MCF 10A (cell line): ENCODE results near the gene WRNIP1. TPM values are rescaled to one million over a fixed set of nuclear protein-coding genes. Genes with fewer than 3 reads are reported as not detected.

ENCODE experiments used
- BruUV-seq: library from RNA; stranded (reverse); fragments of 400-500 nt; replicated peaks from 2 replicates; lab custom pipeline; 2021; lab: Mats Ljungman, UMichigan
- CTCF ChIA-PET: fragments of 300-600 bp; sonication (Branson Sonifier 250); formaldehyde crosslinking; extraction: SDS; loops from one replicate; lab custom pipeline; 2021; ENCODE audit warnings: antibody characterized with exemption, inconsistent platforms; lab: Yijun Ruan, JAX
- POLR2A ChIA-PET: fragments of 300-600, 350-650 bp; sonication (Branson Sonifier 250); formaldehyde crosslinking; extraction: SDS; loops from one replicate; lab custom pipeline; 2020; ENCODE audit warnings: antibody characterized with exemption, inconsistent platforms; lab: Yijun Ruan, JAX
- DNase-seq: peaks from one replicate; pipeline ENCODE4 v3.0.0-alpha.2; 2018; ENCODE audit not compliant: unreplicated experiment
- H3K27ac Mint-ChIP-seq: one replicate; pipeline ENCODE4 v1.8.0; 2022; ENCODE audit warnings: mild to moderate bottlenecking, low read depth, mixed read lengths; ENCODE audit not compliant: unreplicated experiment
- H3K27me3 Mint-ChIP-seq: one replicate; pipeline ENCODE4 v1.8.0; 2022; ENCODE audit warnings: mixed read lengths; ENCODE audit not compliant: insufficient read depth, unreplicated experiment
- H3K36me3 Mint-ChIP-seq: one replicate; pipeline ENCODE4 v1.8.0; 2022; ENCODE audit warnings: mild to moderate bottlenecking, moderate library complexity, mixed read lengths; ENCODE audit not compliant: insufficient read depth, unreplicated experiment
- H3K4me1 Mint-ChIP-seq: one replicate; pipeline ENCODE4 v1.8.0; 2022; ENCODE audit warnings: mixed read lengths; ENCODE audit not compliant: insufficient read depth, unreplicated experiment
- H3K4me3 Mint-ChIP-seq: one replicate; pipeline ENCODE4 v1.8.0; 2022; ENCODE audit warnings: mild to moderate bottlenecking, moderate library complexity, mixed read lengths; ENCODE audit not compliant: unreplicated experiment
- H3K9me3 Mint-ChIP-seq: one replicate; pipeline ENCODE4 v1.8.0; 2022; ENCODE audit warnings: mixed read lengths; ENCODE audit not compliant: unreplicated experiment
- intact Hi-C: fragments of 100-400 bp; cut with micrococcal nuclease; formaldehyde crosslinking; loops from 2 replicates; pipeline ENCODE4 v1.14.1; 2022
- total RNA-seq: library from RNA; stranded (reverse); gene quantifications from 2 replicates; pipeline ENCODE4 v1.2.3, GENCODE V29; 2022
- TF ChIP-seq, protein P1 (sequence below): fragments of 200-600 bp; IDR thresholded peaks from one replicate; pipeline ENCODE4 v1.8.0; 2022; ENCODE audit warnings: antibody characterized with exemption, mild to moderate bottlenecking; ENCODE audit not compliant: unreplicated experiment

Gene WRNIP1
- total RNA-seq, 1 experiment from 2014 or later: 44.8 TPM

GRCh38 chr6:2827142-2827541 lies 61.9 kb downstream of the WRNIP1 start:
- ChIA-PET CTCF (interaction anchor here (0.7 to 1.0 kb wide), 2 partner anchors 19 to 29 kb away, joined by 3 read pairs; no protein-coding TSS in a partner anchor), POLR2A (interaction anchor here (2.1 to 4.6 kb wide), 2 partner anchors 9 to 13 kb away, joined by 8 to 22 read pairs; partner anchors contain the start of gene SERPINB1)
- no peaks in the 10 kb centered on the region for H3K27me3 Mint-ChIP-seq
- peaks cover 6% of the 10 kb centered on the region for H3K36me3 Mint-ChIP-seq
- no TSS peak for BruUV-seq
- no peak overlapping the region for H3K4me3 Mint-ChIP-seq
- DNase-seq: no peak
- intact Hi-C loops: no loop called here
- H3K4me1 Mint-ChIP-seq: peaks cover 9% of the 10 kb centered on the region
- TF ChIP-seq, protein P1, sequence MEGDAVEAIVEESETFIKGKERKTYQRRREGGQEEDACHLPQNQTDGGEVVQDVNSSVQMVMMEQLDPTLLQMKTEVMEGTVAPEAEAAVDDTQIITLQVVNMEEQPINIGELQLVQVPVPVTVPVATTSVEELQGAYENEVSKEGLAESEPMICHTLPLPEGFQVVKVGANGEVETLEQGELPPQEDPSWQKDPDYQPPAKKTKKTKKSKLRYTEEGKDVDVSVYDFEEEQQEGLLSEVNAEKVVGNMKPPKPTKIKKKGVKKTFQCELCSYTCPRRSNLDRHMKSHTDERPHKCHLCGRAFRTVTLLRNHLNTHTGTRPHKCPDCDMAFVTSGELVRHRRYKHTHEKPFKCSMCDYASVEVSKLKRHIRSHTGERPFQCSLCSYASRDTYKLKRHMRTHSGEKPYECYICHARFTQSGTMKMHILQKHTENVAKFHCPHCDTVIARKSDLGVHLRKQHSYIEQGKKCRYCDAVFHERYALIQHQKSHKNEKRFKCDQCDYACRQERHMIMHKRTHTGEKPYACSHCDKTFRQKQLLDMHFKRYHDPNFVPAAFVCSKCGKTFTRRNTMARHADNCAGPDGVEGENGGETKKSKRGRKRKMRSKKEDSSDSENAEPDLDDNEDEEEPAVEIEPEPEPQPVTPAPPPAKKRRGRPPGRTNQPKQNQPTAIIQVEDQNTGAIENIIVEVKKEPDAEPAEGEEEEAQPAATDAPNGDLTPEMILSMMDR: no peak
- no peaks in the 10 kb centered on the region for H3K9me3 Mint-ChIP-seq
- H3K27ac Mint-ChIP-seq: no peak overlapping the region

GRCh38 chr6:2828629-2829028 lies 63.4 kb downstream of the WRNIP1 start:
- CTCF ChIA-PET: no interaction called here
- Mint-ChIP-seq H3K36me3 (peaks cover 13% of the 10 kb centered on the region), H3K4me1 (peaks cover 3% of the 10 kb centered on the region), H3K27ac (no peak overlapping the region), H3K4me3 (no peak overlapping the region), H3K27me3 (no peaks in the 10 kb centered on the region), H3K9me3 (no peaks in the 10 kb centered on the region)
- POLR2A ChIA-PET: interaction anchor here (1.2 to 4.6 kb wide), 2 partner anchors 10 to 11 kb away, joined by 8 to 22 read pairs; partner anchors contain the start of gene SERPINB1
- intact Hi-C loops: no loop called here
- TF ChIP-seq, protein P1: no peak
- BruUV-seq: no TSS peak
- DNase-seq: no peak

DNA sequence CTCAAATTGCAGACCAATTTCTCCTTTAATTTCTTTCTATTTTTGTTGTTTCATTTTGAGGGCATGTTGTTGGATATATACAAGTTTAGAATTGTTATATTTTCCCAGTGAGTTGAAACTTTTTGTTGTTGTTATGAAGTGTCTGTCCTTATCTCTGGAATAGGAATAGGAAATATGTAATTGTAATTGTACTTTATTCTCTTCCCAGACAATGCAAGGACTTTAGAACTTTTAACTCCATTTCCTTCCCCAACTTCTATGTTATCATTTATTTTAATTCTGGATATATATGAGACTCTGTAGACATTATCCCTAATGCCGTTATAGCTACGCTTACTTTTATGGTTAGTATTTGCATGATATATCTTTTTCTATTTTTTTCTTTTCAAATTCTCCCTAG lies 64.1 kb downstream of the WRNIP1 start:
- no peaks in the 10 kb centered on the region for H3K4me1 Mint-ChIP-seq
- DNase-seq: no peak
- POLR2A ChIA-PET: interaction anchor here (1.2 to 4.6 kb wide), 2 partner anchors 11 kb away, joined by 8 to 22 read pairs; partner anchors contain the start of gene SERPINB1
- no TSS peak for BruUV-seq
- H3K9me3 Mint-ChIP-seq: no peaks in the 10 kb centered on the region
- CTCF ChIA-PET: no interaction called here
- H3K27me3 Mint-ChIP-seq: no peaks in the 10 kb centered on the region
- TF ChIP-seq, protein P1: no peak
- no peak overlapping the region for H3K27ac Mint-ChIP-seq
- H3K36me3 Mint-ChIP-seq: peaks cover 13% of the 10 kb centered on the region
- H3K4me3 Mint-ChIP-seq: no peak overlapping the region
- intact Hi-C loops: no loop called here

- no peak overlapping the region for H3K4me3 Mint-ChIP-seq
- ChIA-PET POLR2A (no interaction called here), CTCF (interaction anchor here (0.7 kb wide), 1 partner anchor 81 kb away, joined by 3 read pairs; no protein-coding TSS in a partner anchor)
- no peaks in the 10 kb centered on the region for H3K9me3 Mint-ChIP-seq
- DNase-seq: no peak
- no peaks in the 10 kb centered on the region for H3K27me3 Mint-ChIP-seq
- TF ChIP-seq, protein P1: no peak
- H3K27ac Mint-ChIP-seq: no peak overlapping the region
- H3K4me1 Mint-ChIP-seq: no peaks in the 10 kb centered on the region
- no TSS peak for BruUV-seq
- peaks cover 20% of the 10 kb centered on the region for H3K36me3 Mint-ChIP-seq
- intact Hi-C loops: no loop called here
Measured at GRCh38 chr6:2830183-2830582, 65.0 kb downstream of the WRNIP1 start.
